ENCODE data around the gene BRI3BP.
"Not testable (repeated sequence)": the region's sequence is repeated elsewhere in the genome, so short reads cannot be mapped to it uniquely, and the experiment has no call there.

BRI3BP gene

DNA sequence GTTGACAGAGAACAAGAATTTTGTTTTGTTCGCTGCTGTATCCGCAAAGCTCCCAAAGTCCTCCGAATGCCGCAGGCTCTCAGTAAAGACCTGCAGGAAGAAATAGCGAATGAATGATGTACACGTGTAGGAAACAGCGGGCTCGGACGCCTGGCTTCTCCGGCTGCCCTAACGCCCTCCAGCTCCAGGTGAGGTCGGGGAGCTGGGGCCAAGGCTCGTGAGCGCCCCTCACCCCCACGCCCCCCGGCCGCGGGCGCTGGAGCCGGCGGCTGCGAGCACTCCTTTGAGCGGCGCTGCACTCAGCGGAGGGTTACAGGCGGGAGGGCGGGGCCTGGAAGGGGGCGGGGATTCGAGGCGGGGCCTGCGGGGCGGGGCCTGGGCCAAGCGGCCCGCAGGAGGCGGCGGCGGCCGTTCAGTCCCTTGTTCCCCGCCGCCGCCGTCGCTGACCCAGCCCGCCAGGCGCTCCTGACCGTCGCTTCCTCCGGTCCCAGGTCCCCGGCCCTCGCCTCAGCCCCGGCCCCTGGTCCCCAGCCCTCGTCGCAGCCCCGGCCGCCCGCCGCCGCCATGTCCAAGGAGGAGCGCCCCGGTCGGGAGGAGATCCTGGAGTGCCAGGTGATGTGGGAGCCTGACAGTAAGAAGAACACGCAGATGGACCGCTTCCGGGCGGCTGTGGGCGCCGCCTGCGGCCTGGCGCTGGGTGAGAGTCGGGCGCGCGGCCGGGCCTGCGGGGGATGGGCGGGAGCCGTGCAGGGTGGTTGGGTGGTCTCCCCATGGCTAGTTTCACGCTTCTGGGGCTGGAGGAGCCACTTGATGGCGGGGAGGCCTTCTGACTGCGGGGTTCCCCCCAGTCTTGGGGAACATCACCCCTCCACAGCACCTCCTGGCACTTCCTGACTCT is 71.8 kb downstream of the BRI3BP start, which contains the start of gene AACS:
Gene AACS, plus strand, starts transcription at position 415 of the 898 bp plus-strand sequence. Its CDS starts 150 bp downstream, at position 565.
- in situ Hi-C loops (cut with MboI; ENCODE audit: low sequenced_read_pairs): no loop called here

DNA sequence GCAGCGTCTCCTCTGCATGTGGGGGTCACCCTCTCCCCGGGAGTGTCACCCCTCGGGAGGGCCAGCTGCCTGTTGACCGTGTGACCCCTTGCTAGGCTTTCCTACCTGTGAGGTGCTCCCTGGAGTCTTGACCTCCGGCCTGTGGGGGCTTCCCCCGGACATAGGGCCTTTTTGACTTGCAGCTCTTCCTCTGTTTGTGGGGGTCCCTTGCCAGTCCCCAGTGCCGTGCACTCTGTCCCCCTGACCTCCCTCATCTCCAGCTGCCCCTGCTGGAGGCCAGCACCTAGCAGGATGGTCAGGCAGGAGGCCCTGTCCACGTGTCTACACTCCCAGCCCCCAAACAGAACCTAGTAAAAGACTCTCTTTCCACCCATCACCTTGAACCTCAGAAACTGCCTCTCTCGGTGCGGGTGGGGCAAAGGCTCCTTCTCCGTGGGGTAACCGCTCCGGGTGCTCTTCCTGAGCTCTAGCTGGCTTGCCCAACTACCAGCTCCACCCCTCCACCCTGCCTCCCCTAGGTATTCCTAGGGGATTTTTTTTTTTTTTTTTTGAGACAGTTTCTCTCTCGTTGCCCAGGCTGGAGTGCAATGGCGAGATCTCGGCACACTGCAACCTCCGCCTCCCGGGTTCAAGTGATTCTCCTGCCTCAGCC is 72.6 kb downstream of the BRI3BP start:
- in situ Hi-C loops (cut with MboI; ENCODE audit: low sequenced_read_pairs): no loop called here

DNA sequence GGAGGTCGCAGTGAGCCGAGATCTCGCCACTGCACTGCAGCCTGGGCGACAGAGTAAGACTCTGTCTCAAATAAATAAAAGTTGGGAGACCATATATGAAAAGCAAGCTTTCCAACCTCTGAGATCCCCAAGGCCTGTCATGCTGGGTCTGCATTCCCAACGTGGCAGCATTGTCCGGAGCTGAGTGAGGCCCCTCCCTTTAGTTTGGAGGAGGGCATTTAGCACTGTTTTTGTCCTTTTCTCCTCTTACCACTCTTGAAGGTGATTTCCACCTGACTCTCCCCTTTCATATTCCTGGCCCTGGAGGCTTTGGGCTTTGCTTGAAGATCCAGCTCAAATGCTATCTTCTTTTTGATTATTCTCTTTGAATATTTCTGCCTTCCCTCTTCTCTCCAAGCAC is 74.9 kb downstream of the BRI3BP start:
- in situ Hi-C loops (cut with MboI; ENCODE audit: low sequenced_read_pairs): no loop called here

DNA sequence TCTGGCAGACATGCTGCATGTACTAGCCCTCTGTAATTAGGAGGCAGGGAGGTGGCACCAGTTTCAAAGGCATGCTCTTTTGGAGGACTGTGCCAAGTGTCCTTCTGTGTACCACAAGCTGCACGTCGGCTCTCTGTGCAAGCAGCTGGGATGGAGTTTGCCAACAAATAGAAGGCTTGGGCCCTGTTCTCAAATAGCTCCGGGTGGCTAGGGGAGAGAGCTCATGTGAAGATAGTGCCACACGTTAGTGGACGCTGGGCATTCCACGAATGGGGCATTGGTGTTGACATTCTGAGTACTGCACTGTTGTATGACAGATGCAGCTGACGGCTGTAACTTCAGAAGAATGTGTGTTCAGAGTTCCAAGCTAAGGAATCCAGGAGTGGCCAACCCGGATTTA is 76.2 kb downstream of the BRI3BP start:
- in situ Hi-C loops (cut with MboI; ENCODE audit: low sequenced_read_pairs): no loop called here

DNA sequence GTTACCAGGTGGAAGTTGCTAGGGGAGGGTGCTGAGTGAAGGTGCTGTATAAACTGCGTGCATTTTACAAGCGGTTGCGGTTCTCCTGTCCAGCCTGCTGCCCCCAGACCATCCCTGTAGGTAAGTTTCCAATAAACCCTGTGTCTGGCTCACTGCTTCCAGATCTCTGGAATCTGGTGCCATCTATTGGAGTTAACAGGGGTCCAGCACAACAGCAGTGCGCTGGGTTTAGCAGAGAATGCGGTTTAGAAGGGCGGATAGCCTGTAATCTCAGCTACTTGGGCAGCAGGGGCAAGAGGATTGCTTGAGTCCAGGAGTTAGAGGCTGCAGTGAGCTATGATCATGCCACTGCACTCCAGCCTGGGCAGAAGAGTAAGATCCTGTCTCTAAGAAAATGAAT is 76.7 kb downstream of the BRI3BP start:
- in situ Hi-C loops (cut with MboI; ENCODE audit: low sequenced_read_pairs): no loop called here

GRCh38 chr12:125070661-125071390 is 77.4 kb downstream of the BRI3BP start:
- in situ Hi-C loops (cut with MboI; ENCODE audit: low sequenced_read_pairs): no loop called here

GRCh38 chr12:125071456-125071855 is 78.0 kb downstream of the BRI3BP start:
- in situ Hi-C loops (cut with MboI; ENCODE audit: low sequenced_read_pairs): no loop called here

- in situ Hi-C loops (cut with MboI; ENCODE audit: low sequenced_read_pairs): no loop called here
These were observed 79.1 kb downstream of the BRI3BP start for GRCh38 chr12:125072496-125072895.

- in situ Hi-C loops (cut with MboI; ENCODE audit: low sequenced_read_pairs): not testable (repeated sequence)
These were observed 80.8 kb downstream of the BRI3BP start for GRCh38 chr12:125074294-125074693.

GRCh38 chr12:125076103-125076502 is 82.7 kb downstream of the BRI3BP start:
- in situ Hi-C loops (cut with MboI; ENCODE audit: low sequenced_read_pairs): no loop called here

DNA sequence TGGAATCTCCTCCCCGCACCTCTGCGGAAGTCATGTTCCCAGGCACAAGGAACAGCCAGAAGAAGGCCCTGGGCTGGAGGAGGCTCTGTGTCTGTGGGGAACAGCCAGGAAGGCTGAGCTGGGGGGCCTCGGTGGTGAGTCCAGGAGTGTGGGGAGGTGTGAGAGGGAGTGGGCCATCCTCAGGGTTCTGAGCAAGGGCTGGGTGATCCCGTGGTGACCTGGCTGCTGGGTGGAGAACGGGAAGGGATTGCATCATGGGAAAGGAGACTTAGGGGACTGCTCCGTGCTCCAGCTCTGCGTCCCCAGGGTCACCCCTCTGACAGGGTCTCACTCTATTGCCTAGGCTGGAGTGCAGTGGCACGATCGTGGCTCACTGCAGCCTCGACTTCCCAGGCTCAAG is 85.6 kb downstream of the BRI3BP start:
- in situ Hi-C loops (cut with MboI; ENCODE audit: low sequenced_read_pairs): no loop called here

DNA sequence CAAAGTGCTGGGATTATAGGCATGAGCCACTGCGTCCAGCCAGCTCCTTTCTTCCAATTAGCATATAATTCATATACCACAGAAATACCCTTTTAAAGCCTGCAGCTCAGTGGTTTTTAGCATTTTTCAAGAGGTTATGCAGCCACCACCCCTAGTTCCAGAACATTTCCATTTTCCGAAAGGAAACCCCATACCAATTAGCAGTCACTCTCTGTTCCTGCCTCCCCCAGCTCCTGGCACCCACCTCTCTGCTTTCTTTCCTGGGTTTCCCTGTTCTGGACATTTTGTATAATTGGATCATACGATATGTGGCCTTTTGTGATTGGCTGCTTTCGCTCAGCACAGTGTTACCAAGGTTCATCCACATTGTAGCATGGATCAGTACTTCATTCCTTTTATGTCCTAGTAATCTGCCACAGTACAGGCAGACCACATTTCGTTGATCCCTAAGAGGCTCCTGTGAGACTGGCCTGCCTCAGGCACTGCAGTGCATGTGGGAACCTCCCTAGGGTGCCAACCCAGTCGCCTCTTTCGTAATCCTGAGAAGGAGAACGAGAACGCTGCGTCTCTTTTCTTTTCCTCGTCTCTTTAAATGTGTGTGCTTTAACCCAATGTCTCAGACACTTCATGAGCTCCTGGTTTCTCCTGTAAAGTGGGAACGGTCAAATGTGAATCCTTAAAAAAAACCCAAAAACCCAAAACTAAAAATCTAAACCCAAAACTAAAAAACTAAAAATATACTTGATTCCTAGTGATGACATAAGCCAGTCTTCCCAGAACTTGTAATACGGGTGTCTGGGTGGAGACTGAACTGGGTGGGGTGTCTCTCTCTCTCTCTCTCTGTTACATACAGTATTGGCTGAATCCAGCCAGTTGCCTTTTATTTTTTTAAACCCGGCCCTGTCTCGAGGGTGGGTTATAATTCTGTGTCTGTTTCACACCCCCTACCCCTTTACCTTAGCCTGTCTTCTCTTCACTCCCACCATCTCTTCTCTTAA is 86.5 kb downstream of the BRI3BP start:
- in situ Hi-C loops (cut with MboI; ENCODE audit: low sequenced_read_pairs): no loop called here

Measured in HL-60/S4 treated with phorbol 12-myristate 13-acetate at 8.2 ng/mL for 4 days and 3 days (cell line).